Upper lobe of left lung (tissue), 4 donors: ENCODE results near the gene MACROD2.

ENCODE experiments used
- POLR2A ChIP-seq, 4 donors: fragments of 450-650 bp; IDR thresholded peaks; one replicate each; pipeline ENCODE4 v1.5.1; 2016 to 2017; ENCODE audit warnings: antibody characterized with exemption in 4 of 4, mild to moderate bottlenecking in 2 of 4
- TF ChIP-seq, protein P1 (sequence below), 6 experiments: fragments of 450-650 bp in 4 of 6; fragments of 200-600 bp in 2 of 6; sonication (generic) in 2 of 6; IDR thresholded peaks; one replicate each; pipeline ENCODE4 v1.5.1; 2016 to 2019; ENCODE audit warnings: antibody characterized with exemption in 6 of 6

GRCh38 chr20:14953736-14954135 is 958.4 kb downstream of the MACROD2 start:
- TF ChIP-seq, protein P1, sequence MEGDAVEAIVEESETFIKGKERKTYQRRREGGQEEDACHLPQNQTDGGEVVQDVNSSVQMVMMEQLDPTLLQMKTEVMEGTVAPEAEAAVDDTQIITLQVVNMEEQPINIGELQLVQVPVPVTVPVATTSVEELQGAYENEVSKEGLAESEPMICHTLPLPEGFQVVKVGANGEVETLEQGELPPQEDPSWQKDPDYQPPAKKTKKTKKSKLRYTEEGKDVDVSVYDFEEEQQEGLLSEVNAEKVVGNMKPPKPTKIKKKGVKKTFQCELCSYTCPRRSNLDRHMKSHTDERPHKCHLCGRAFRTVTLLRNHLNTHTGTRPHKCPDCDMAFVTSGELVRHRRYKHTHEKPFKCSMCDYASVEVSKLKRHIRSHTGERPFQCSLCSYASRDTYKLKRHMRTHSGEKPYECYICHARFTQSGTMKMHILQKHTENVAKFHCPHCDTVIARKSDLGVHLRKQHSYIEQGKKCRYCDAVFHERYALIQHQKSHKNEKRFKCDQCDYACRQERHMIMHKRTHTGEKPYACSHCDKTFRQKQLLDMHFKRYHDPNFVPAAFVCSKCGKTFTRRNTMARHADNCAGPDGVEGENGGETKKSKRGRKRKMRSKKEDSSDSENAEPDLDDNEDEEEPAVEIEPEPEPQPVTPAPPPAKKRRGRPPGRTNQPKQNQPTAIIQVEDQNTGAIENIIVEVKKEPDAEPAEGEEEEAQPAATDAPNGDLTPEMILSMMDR (IDR thresholded peaks at IDR 0.05) = no peak
- TF ChIP-seq POLR2A (IDR thresholded peaks at IDR 0.05) = no peak
